K562 (cell line): ENCODE results near the gene NLRC3. TPM values are rescaled to one million over a fixed set of nuclear protein-coding genes. Genes with fewer than 3 reads are reported as not detected.

Experiments
- ATAC-seq: fragments of 200-7000 bp; cut with Tn5 transposase; 3 replicates; pipeline ENCODE4 v1.9.1; 2020; ENCODE audit warnings: moderate library complexity
- BruUV-seq: library from RNA; stranded (reverse); fragments of 400-500 nt; replicated peaks from 2 replicates; lab custom pipeline; 2021; lab: Mats Ljungman, UMichigan
- CTCF ChIA-PET: fragments of 300-600 bp; formaldehyde crosslinking; extraction: SDS; loops from one replicate; lab custom pipeline; 2021; ENCODE audit warnings: low intra/inter-chr PET ratio; lab: Yijun Ruan, JAX
- POLR2A ChIA-PET: fragments of 300-600, 350-650 bp; sonication (Branson Sonifier 250); formaldehyde crosslinking; extraction: SDS; loops from one replicate; lab custom pipeline; 2021; ENCODE audit warnings: antibody characterized with exemption, inconsistent platforms; lab: Yijun Ruan, JAX
- DNase-seq, 4 experiments: peaks; one replicate each; pipeline versions ENCODE4 v3.0.0 to v3.0.0-alpha.2; 2011 to 2018; ENCODE audit warnings: low spot score in 3 of 4, mixed read lengths in 3 of 4; ENCODE audit errors: extremely low read depth in 1 of 4
- FAIRE-seq: peaks from 2 replicates; lab custom pipeline; 2011; peaks lifted over from hg19 to GRCh38; lab: Jason Lieb, UNC
- H2AFZ ChIP-seq: 2 replicates; pipeline ENCODE4 v1.6.0; 2011; ENCODE audit warnings: low read depth, low read length, control low read depth, inconsistent platforms
- H3K27ac ChIP-seq: fragments of 200-600 bp; 3 replicates; pipeline ENCODE4 v1.8.0; 2011; ENCODE audit warnings: low read depth, mild to moderate bottlenecking, control low read depth, inconsistent platforms, low read length, moderate library complexity, mixed read lengths; ENCODE audit errors: extremely low read depth
- H3K27me3 ChIP-seq, 2 experiments: fragments of 300-600 bp in 1 of 2; 2 replicates in 1 of 2; 3 replicates in 1 of 2; pipeline versions ENCODE4 v1.6.0 to v1.8.0; 2011; ENCODE audit warnings: inconsistent platforms in 2 of 2, low read length in 2 of 2, mild to moderate bottlenecking in 1 of 2, mixed read lengths in 1 of 2, moderate library complexity in 1 of 2; ENCODE audit not compliant: control insufficient read depth in 2 of 2, insufficient read depth in 2 of 2
- H3K36me3 ChIP-seq: fragments of 300-600 bp; 3 replicates; pipeline ENCODE4 v1.8.0; 2011; ENCODE audit warnings: mild to moderate bottlenecking, low read length, inconsistent platforms; ENCODE audit not compliant: control insufficient read depth, insufficient read depth
- H3K4me1 ChIP-seq, 2 experiments: fragments of 200-600 bp in 1 of 2; replicated peaks in 1 of 2; 2 replicates in 1 of 2; 3 replicates in 1 of 2; pipeline versions ENCODE4 v1.5.1 to v1.8.0; 2011; ENCODE audit warnings: inconsistent platforms in 2 of 2, low read length in 2 of 2, mild to moderate bottlenecking in 1 of 2, mixed read lengths in 1 of 2, moderate library complexity in 1 of 2; ENCODE audit not compliant: control insufficient read depth in 2 of 2, insufficient read depth in 2 of 2
- H3K4me2 ChIP-seq: 2 replicates; pipeline ENCODE4 v1.6.1; 2011; ENCODE audit warnings: low read length, control low read depth, inconsistent platforms, mixed read lengths; ENCODE audit not compliant: insufficient read depth
- H3K4me3 ChIP-seq: fragments of 200-600 bp; sonication (generic), shearing (Covaris generic); 2 replicates; pipeline ENCODE4 v1.5.1; 2016; ENCODE audit warnings: control low read depth, inconsistent platforms
- H3K79me2 ChIP-seq: fragments of 200-600 bp; 3 replicates; pipeline ENCODE4 v1.8.0; 2011; ENCODE audit warnings: low read length, inconsistent platforms; ENCODE audit not compliant: control insufficient read depth, insufficient read depth
- H3K9ac ChIP-seq, 2 experiments: 2 replicates each; pipeline versions ENCODE4 v1.6.0 to v1.6.1; 2011; ENCODE audit warnings: low read depth in 2 of 2, low read length in 2 of 2, control low read depth in 1 of 2, inconsistent platforms in 1 of 2, mild to moderate bottlenecking in 1 of 2, mixed read lengths in 1 of 2; ENCODE audit not compliant: insufficient read depth in 1 of 2
- H3K9me1 ChIP-seq: one replicate; pipeline ENCODE4 v1.6.0; 2011; ENCODE audit warnings: inconsistent platforms, mild to moderate bottlenecking, low read length, moderate library complexity; ENCODE audit not compliant: control insufficient read depth, insufficient read depth
- H3K9me3 ChIP-seq: replicated peaks from 2 replicates; pipeline ENCODE4 v1.5.1; 2011; ENCODE audit warnings: low read depth, low read length, inconsistent platforms; ENCODE audit not compliant: control insufficient read depth, insufficient read depth
- H4K20me1 ChIP-seq: replicated peaks from 2 replicates; pipeline ENCODE4 v1.6.1; 2011; ENCODE audit warnings: low read length, inconsistent platforms, mixed read lengths; ENCODE audit not compliant: control insufficient read depth, insufficient read depth
- BDP1 ChIP-seq: IDR thresholded peaks from 3 replicates; pipeline ENCODE4 v1.6.1; 2011; ENCODE audit not compliant: insufficient read length, insufficient read depth
- CREB3L1 ChIP-seq: fragments of 450-650 bp; IDR thresholded peaks from 2 replicates; pipeline ENCODE4 v1.6.1; 2014; ENCODE audit warnings: low read depth, mild to moderate bottlenecking, moderate library complexity, borderline replicate concordance
- JUN ChIP-seq, 2 experiments: sonication (generic) in 1 of 2; formaldehyde crosslinking in 1 of 2; IDR thresholded peaks; 2 replicates each; pipeline versions ENCODE4 v1.6.1 to v1.8.0; 2012 to 2022; ENCODE audit warnings: borderline replicate concordance in 2 of 2, mild to moderate bottlenecking in 2 of 2, improper control_type of control experiment in 1 of 2, low read depth in 1 of 2, low read length in 1 of 2, missing genetic modification reagents in 1 of 2
- MLX ChIP-seq, 2 experiments: fragments of 450-650 bp in 1 of 2; sonication (generic) in 1 of 2; formaldehyde crosslinking; conservative IDR thresholded peaks; 2 replicates each; pipeline versions ENCODE4 v1.4.0 to v1.8.1; 2020 to 2022; ENCODE audit warnings: mild to moderate bottlenecking in 1 of 2, missing genetic modification reagents in 1 of 2
- WGBS: fragments of 100-300 bp; shearing (Covaris generic); methylation state at CpG from one replicate; pipeline ENCODE4 v1.1.6; 2016; ENCODE audit warnings: low coverage, mixed read lengths; ENCODE audit not compliant: insufficient coverage; ENCODE audit errors: missing lambda C conversion rate; 5-methylcytosine and 5-hydroxymethylcytosine counted together
- in situ Hi-C: fragments of 300-500 bp; cut with MboI; formaldehyde crosslinking; loops from 4 replicates; pipeline ENCODE4 v1.15.0; 2018; ENCODE audit warnings: inconsistent platforms, mixed read lengths
- intact Hi-C: fragments of 100-400 bp; cut with micrococcal nuclease; formaldehyde crosslinking; loops from 2 replicates; pipeline ENCODE4 v1.14.2; 2022
- polyA plus RNA-seq, 8 experiments: library from polyadenylated mRNA; depleted of rRNA in 4 of 8; stranded (reverse) in 5 of 8; unstranded in 3 of 8; fragments of >200 nt; fragmentation: Nextera tagmentation in 2 of 8; fragmentation: Illumina TruSeq in 1 of 8; extraction: Ambion mirVana in 2 of 8; extraction: Trizol in 1 of 8; gene quantifications; 2 replicates each; pipeline versions ENCODE4 v1.2.1 to v1.2.3, GENCODE V29; 2011 to 2014; ENCODE audit warnings: inconsistent platforms in 1 of 8, missing spikeins in 1 of 8
- total RNA-seq, 7 experiments: library from RNA; depleted of rRNA in 6 of 7; stranded (reverse); fragments of >200 nt in 6 of 7; fragmentation: Illumina TruSeq in 2 of 7; extraction: Trizol in 2 of 7; gene quantifications; 2 replicates each; pipeline versions ENCODE4 v1.2.1 to v1.2.3, GENCODE V29; 2011 to 2021; ENCODE audit warnings: low replicate concordance in 1 of 7

The NLRC3 gene
- total and polyA plus RNA-seq, 9 of the 15 experiments (the other 6 are each of a cell fraction or from before 2014, with no cell fraction given) = 0.03 to 0.13 (median 0.03) TPM; not detected in 4

- no peaks in the 10 kb centered on the region for H3K36me3 ChIP-seq
These were observed 17.3 kb upstream of the NLRC3 start for GRCh38 chr16:3594316-3595109.

More at GRCh38 chr16:3594316-3595109, 17.3 kb upstream of the NLRC3 start:
- ChIA-PET POLR2A (interaction anchor here (0.6 kb wide), 2 partner anchors 17 to 280 kb away, joined by 3 read pairs; no protein-coding TSS in a partner anchor), CTCF (no interaction called here)
- H3K4me2 ChIP-seq = no peak overlapping the region
- H3K4me3 ChIP-seq = no peak overlapping the region
- no TSS peak for BruUV-seq
- WGBS = 72% methylated on average over 16 of the region's 22 CpGs
- in situ Hi-C loops (no loop called here), intact Hi-C loops (no loop called here)
- ATAC-seq (no peak), FAIRE-seq (no peak), DNase-seq (no peak)
- H3K27ac ChIP-seq = no peak overlapping the region
- H4K20me1 ChIP-seq = no peaks in the 10 kb centered on the region
- H3K9ac ChIP-seq = peak overlapping the region in 1 of 2 experiments; percentile 47; a peak in 1 of 4 replicates
- TF ChIP-seq MLX (CRISPR knock-in tag; conservative IDR thresholded peaks at IDR 0.05) (no peak), BDP1 (no peak), JUN (IDR thresholded peaks at IDR 0.05; ENCODE audit: borderline replicate concordance, low read depth, low read length) (no peak), JUN (CRISPR knock-in tag; IDR thresholded peaks at IDR 0.05; ENCODE audit: borderline replicate concordance) (no peak), CREB3L1 (no peak)
- H3K9me3 ChIP-seq = no peaks in the 10 kb centered on the region
- H3K4me1 ChIP-seq = peaks cover 6 to 26% of the 10 kb centered on the region in 2 experiments; a peak in 4 of 5 replicates
- H3K9me1 ChIP-seq = no peaks in the 10 kb centered on the region
- no peaks in the 10 kb centered on the region for H3K79me2 ChIP-seq
- H2AFZ ChIP-seq = no peak overlapping the region
- H3K27me3 ChIP-seq = no peaks in the 10 kb centered on the region
